Retina (tissue), 1 donor: Measurements from ENCODE around the gene PERM1.

Experiments used
- DNase-seq: peaks from one replicate; pipeline ENCODE4 v3.0.0-alpha.2; 2016

PERM1 gene

GRCh38 chr1:975896-976683 is 5.8 kb downstream of the PERM1 start:
- DNase-seq, result peak; percentile 88

- no peak for DNase-seq
These were observed 6.5 kb downstream of the PERM1 start for GRCh38 chr1:975365-975764.

DNA sequence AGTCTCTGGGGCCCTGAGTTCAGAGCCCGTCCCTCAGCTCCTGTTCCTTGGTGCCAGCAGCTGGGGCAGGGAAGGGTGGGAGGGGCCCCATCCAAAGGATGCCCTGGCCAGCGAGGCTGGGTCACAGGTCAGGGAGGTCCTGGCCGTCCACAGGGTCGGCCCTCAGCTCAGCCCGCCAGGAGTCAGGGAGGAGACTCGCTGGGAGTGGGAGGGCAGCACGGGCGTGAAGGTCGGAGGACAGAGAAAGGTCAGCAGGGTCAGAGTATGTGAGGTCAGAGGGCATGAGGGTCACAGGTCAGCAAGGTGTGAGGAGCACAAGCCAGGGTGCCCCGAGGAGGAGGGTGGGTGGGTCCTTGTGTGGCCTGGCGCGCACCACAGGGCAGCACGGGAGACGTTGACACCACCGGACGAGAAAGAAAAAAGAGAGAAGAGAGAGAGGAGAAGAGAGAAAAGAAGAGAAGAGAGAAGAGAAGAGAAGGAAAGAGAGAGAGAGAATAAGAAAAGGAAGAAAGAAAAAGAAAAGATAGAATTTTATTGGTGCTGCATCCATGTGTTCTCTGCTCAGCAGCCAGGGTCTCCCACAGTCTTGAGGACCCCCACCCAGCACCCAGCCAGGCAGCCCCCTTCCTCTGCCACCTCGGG is 7.1 kb downstream of the PERM1 start:
- DNase-seq, result no peak

DNA sequence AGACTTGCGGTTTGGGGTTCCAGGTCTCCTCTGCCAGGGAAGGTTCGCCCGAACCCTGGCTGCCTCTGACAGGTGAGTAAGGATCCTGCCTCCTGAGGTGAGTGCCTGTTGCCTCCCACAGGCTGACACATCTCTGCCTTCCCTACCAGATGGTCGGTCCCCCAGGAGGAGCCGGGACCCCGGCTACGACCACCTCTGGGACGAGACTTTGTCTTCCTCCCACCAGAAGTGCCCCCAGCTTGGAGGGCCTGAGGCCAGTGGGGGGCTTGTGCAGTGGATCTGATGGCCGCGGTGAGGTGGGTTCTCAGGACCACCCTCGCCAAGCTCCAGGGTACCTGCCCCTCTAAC is 7.6 kb downstream of the PERM1 start:
- no peak for DNase-seq

DNA sequence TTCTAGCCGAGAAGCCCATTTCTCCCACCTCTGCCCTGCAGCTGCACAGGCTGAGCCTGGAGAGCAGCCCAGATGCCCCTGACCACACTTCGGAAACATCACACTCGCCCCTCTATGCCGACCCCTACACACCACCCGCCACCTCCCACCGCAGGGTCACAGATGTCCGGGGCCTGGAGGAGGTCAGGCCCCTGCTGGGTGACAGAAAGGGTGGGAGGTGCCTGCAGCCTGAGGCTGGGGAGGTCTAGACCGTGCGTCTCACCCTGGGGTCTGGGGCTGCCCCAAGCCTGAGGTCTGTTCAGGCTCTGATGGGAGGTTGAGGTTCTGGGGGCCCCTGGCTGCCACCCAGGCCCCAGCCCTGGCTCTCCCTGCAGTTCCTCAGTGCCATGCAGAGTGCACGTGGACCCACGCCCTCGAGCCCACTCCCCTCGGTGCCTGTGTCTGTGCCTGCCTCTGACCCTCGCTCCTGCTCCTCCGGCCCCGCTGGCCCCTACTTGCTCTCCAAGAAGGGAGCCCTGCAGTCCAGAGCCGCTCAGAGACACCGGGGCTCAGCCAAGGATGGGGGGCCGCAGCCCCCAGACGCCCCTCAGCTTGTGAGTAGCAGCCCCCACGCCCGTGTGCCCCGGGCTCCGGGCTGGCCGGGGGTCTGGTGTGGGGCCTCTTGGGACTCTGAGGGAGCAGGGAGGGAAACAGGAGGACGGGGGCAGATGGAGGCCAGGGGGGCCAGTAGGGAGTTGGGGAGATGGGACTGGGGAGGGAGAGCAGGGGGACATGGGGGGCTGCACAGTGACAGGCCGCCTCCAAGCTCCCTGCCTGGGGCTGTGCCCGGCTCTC is 8.2 kb downstream of the PERM1 start:
- DNase-seq, result no peak

DNA sequence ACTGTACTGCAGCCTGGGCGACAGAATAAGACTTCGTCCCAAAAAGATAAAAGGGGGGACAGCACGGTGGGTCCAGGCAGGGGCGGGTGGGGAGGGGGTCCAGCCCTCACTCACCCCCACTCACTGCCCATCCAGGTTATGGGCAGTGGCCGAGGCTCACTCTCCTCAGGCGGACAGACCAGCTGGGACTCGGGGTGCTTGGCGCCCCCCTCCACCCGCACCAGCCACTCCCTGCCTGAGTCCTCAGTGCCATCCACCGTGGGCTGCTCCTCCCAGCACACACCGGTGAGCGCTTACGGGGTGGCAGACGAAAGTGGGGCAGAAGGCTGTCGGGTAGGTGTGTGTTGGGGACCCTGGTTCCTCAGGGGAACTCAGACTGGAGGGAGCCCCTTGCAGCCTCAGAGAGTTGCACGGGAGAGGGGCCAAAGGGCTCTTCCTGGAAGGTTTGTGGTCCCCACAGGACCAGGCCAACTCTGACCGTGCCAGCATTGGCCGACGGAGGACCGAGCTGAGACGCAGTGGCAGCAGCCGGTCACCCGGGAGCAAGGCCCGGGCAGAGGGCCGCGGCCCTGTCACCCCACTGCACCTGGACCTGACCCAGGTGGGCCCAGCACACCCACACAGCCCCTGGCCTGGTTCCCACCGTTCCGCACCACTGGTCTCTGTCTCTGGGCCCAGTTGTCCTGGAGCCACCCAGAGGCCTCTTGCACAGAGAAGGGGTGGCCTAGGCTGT is 9.0 kb downstream of the PERM1 start:
- no peak for DNase-seq

GRCh38 chr1:971751-972506 is 10.0 kb downstream of the PERM1 start:
- DNase-seq, result no peak

- DNase-seq, result no peak
These were observed 10.7 kb downstream of the PERM1 start for GRCh38 chr1:970973-971730.

DNA sequence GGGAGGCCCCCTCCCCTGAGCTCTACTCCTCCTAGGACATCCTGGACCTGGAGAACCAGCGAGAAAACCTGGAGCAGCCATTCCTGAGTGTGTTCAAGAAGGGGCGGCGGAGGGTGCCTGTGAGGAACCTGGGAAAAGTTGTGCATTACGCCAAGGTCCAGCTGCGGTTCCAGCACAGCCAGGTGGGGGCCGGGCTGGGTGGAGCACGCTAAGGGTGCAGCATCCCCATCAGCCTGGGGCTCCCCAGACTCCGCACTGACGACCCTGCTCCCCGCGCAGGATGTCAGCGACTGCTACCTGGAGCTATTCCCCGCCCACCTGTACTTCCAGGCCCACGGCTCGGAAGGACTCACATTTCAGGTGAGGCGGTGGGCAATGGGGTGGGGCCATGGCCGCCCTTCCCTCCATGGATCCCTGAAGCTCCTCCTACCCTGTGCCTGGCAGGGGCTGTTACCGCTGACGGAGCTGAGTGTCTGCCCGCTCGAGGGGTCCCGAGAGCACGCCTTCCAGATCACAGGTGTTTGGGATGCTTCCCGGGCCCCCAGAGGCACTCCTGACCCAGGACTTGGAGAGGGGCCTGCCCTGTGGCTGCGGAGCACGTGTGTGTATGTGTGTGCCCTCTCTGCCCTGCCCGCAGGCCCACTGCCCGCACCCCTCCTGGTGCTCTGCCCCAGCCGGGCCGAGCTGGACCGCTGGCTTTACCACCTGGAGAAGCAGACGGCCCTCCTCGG is 11.5 kb downstream of the PERM1 start:
- no peak for DNase-seq

DNA sequence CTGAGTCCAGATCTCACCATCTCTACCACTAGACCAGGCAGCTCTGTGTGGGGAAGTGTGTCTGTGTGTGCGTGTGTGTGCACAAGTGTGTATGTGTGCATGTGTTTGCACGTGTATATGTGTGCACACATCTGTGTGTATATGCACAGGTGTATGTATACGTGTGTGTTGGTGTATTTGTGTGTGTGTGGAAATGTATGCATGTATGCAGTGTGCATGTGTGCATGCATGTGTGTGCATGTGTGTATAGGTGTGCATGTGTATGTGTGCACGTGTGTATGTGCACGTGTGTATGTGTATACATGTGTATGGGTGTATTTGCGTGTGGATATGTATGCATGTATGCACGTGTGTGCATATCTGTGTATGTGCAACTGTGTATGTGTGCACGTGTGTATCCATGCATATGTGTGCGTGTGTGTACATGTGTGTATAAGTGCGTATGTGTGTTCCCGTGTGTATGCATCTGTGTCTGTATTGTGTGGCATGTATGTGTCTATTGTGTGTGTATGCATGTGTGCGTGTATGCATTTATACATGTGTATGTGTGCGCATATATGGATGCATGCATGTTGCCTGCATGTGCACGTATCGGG is 12.5 kb downstream of the PERM1 start:
- no peak for DNase-seq

DNA sequence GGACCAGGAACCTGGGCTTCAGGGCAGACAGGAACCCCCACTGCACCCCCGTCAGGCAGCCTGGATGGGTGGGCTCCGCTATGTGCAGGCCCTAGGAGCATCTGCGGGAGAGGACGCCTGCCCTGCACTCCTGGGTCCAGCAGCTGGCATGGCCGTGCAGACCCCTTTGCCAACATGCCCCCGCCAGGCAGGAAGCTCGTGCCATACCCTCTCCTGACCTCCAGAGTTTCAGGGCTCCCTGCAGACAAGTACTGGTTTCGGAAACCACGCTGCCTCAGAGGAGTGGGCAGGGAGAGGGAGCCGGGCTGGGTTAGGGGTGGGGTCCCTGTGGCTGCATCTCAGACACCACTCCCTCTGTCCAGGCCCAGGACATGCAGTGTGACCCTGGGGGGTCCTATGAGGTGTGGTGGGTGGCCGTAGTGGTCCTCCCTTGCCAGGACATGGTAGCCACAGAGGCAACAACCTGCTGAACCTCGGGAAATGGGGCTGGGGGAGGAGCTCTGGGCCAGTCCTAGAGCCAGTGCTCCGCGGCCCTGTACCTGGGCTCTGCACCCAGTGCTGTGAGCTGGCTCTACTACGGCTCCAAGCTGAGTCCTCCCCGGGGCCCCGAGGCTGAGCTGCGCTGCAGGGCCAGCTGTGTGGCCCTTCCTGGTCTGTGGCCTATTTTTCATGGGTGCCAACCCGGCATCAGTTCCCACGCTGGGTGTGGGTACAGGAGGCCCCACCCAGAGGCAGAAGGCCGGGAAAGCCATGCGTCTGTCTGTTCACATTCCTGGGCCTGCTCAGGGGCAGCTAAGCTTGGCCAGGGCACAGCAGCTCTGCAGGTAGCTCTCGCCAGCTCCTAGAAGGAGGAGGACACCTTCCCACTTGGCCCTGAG is 14.2 kb downstream of the PERM1 start:
- DNase-seq, result no peak

GRCh38 chr1:966704-967300 is 15.1 kb downstream of the PERM1 start:
- peak; percentile 67 for DNase-seq

- no peak for DNase-seq
These were observed 15.7 kb downstream of the PERM1 start, which contains the start of gene PLEKHN1 for GRCh38 chr1:966135-966703. TSS of gene PLEKHN1 (plus strand) at chr1:966482. CDS start at chr1:966532, 50 bp downstream.

GRCh38 chr1:965526-966134 is 16.3 kb downstream of the PERM1 start:
- no peak for DNase-seq

DNA sequence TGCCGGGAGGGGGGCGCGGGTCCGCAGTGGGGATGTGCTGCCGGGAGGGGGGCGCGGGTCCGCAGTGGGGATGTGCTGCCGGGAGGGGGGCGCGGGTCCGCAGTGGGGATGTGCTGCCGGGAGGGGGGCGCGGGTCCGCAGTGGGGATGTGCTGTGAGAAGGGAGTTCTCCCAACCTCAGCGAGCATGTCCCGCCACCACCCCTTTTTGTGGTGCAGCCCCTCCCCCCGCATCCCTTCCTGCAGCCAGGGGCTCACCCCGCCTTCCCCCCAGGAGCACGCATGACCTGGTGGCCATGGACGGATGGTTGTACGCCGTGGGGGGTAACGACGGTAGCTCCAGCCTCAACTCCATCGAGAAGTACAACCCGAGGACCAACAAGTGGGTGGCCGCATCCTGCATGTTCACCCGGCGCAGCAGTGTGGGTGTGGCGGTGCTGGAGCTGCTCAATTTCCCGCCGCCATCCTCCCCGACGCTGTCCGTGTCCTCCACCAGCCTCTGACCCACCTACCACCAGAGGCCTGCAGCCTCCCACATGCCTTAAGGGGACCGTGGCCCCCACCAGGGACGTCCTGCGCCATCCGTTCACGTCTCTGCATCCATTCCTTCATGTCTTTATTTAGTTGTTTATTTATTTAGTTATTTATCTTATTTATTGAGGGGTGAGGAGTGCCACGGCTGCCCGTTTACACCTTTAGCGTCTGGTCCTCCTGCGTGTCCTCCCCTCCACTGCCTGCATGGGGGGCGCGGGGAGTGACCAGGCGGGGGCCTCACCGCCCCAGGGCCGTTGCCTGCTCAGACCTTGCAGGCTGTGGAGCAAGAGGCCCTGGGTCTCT is 17.0 kb downstream of the PERM1 start:
- DNase-seq, result no peak

DNA sequence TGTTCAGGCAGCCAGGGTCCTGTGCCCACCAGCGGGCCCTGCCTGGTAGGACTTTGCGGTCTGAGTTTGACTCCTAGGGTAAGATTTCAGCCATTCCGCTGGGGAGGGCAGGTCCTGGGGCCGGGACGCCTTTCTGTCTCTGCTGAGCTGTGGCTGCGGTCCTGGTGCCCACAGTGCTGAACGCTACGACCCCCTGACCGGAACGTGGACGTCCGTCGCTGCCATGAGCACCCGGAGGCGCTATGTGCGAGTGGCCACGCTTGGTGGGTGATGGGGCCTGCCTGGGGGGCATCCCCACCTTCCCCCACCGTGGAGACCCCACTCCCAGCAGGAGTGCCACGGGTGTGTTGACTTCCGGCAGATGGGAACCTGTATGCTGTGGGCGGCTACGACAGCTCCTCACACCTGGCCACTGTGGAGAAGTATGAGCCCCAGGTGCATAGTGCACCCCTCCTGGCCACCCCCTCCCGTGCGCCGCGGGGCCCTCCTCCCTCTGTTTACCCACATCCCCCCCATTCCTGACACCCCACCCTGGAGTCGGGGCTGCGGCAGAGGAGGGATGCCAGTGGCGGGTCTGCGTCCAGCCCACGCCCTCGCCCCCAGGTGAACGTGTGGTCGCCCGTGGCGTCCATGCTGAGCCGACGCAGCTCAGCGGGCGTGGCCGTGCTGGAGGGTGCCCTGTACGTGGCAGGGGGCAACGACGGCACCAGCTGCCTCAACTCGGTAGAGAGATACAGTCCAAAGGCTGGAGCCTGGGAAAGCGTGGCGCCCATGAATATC is 18.0 kb downstream of the PERM1 start:
- no peak for DNase-seq
